NCI-H345 (cell line): ENCODE data around the gene TREML1.
"Not testable (repeated sequence)": the region's sequence is repeated elsewhere in the genome, so short reads cannot be mapped to it uniquely, and the experiment has no call there.

Experiments used
- DNase-seq: peaks from one replicate; lab custom pipeline; 2025; lab: John Stamatoyannopoulos, UW

The TREML1 gene

DNA sequence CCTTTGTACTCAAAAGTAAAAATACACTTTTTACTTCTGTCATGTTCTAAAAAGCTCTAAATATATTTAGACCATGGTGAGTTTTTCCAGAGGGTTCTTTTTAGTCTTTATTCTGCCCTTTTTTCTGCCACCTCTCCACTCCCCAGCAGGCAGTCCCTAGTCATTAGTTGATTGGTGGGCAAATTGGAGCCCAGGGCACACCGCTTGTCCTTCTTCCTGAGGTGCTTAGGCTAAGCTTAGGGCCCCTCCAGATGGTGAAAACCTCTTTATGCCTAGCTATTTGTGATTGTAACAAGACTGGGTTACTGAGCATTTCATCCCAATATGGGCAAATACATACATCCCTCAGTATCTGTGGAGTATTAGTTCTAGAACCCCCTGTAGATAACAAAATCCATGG, 6.2 kb downstream of the TREML1 start:
- no peak for DNase-seq

DNA sequence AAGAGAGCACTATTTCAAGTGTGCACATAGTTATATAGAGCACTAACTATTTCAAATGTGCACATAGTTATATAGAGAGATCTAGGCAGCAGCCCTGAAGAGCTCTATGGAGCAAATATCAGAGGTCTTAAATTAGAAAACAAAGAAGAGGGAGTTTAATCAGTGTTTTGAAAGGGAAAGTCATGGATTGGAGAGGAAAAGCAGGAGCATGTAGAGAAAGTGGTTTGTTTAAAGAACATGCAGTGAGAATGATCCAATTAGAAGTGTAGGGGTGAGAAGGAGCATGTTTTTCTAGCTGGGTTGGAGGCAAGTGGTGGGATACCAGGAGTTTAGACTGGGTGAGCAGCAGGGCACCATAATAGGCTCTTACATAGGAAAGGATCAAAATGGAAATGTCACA, 17.2 kb downstream of the TREML1 start:
- DNase-seq: no peak

DNA sequence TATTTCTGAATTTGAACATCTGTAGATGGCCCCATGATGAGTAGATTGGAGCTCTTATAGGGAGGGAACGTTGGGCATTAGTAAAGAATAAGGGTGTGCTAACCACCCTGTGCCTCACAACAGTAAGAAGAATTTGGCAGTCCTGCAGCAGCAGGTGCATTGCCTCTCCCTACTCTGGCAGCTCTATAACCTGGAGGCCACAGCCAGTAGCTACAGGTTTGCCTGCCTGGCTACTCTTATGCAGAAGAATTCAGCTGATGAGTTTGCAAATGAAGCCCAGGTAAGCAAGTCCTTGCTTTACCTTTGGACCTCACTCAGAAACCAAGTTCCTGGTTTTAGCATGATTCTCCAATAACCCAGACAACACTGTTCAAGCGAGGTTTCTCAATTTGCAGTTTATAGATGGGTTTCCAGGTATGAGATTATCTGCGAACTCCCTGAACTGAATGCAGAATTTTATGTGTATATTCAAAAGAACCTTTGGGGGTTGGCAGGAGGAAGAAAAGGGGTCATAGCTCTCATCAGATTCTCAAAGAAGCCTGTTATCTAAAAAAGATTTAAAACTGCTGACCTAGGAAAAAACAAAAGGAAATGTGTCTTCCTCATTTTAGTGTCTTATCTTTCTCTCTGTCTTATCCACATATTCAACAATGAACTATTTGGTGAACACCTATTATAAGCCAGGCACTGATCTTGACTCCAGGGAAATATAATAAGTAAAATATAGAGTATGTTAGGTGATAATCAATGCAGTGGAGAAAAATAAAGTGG, 18.9 kb downstream of the TREML1 start:
- DNase-seq: no peak

DNA sequence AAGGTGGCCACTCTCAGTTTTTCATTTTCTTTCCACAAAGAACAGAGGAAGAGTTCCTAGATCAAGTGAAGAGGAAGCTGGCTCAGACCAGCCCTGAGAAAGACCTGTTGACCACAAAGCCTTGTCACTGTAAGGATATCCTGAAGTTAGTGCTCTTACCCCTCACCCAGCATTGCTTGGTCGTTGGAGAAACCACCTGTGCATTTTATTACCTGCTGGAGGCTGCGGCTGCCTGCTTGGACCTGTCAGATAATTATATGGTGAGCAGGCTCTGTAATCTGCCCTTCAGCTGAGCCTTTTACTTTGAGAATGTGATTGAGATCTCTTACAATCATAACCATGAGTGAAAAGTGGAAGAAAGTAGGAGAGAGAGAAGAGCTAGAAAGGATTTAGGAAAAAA, 21.9 kb downstream of the TREML1 start:
- DNase-seq: no peak

DNA sequence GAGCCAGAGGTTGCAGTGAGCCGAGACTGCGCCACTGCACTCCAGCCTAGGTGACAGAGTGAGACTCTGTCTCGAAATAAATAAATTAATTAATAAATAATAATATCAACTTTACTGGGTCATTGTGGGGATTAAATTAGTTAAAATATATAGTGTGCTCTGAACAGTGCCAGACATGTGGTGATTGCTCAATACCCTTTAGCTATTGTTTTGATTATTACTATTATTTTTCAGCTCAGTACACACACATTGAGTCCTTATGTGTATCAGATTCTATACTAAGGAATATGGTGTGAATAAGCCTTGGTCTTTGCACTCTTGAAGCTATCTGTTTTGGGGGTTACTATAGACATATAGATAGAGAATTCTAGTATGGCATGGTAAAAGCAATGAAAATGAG, 28.9 kb downstream of the TREML1 start:
- DNase-seq: no peak

DNA sequence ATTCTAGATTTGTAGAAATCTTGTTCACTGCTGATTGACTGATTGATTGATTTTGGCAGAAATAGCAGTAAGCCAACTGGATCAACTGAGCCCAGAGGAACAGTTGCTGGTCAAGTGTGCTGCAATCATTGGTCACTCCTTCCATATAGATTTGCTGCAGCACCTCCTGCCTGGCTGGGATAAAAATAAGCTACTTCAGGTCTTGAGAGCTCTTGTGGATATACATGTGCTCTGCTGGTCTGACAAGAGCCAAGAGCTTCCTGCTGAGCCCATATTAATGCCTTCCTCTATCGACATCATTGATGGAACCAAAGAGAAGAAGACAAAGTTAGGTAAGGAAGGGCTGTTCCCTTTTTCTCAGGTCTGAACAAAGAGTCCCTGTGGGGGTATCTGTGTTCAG, 31.2 kb downstream of the TREML1 start:
- DNase-seq: peak; percentile 70

DNA sequence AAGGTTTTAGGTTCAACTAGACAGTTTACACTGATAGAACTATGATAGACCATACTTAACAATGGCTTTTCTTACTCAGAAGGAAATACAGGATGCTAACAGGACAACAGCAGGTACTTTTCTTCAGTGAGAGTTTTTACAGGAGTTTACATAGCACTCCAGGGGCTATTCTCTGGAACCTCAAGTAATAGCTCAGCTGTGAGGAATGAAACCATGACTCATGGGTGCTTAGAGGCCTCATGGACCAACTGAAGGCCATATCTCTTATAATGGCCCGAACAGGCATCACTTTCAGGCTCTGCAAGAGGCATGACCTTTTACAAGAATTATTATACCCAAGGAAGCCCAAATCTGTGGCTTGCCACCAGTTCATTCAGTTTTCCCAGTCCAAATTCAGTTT, 31.8 kb downstream of the TREML1 start:
- DNase-seq: peak; percentile 8

DNA sequence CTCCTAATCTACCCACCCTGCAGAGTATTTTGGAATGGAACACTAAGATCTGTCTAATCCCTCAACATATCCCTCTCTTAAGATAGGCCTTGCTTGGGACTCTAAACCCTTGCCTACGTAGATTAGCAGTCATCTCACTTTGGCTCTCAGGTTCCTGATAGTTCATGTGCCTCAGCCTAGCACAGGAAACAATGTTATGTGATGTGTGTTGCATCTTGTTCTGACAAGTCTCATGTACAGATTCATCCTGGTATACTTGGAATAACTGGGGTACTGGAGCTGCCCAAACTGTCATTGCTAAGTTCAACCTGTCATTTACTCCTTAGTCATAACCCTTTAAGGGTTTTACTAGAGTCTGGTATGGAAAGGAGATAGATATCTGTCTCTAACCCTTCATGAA, 34.1 kb downstream of the TREML1 start:
- DNase-seq: no peak

DNA sequence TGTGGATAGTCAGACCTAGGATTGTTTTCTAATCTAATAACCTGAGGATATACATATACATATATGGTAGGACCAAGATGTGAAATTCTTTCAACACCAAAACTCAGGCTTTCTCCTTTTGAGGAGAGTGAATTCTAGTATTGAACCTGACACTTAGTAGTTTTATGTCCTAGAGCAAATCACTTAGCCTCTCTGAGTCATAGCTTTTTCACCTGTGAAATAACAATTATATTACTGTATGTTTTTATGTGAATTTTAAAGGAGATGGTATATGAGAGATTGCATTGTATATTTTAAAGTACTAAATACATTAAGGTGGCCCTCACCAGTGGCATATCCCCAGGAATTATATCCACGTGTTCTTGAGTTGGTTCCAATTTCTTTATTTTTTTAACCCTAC, 34.6 kb downstream of the TREML1 start:
- DNase-seq: no peak

DNA sequence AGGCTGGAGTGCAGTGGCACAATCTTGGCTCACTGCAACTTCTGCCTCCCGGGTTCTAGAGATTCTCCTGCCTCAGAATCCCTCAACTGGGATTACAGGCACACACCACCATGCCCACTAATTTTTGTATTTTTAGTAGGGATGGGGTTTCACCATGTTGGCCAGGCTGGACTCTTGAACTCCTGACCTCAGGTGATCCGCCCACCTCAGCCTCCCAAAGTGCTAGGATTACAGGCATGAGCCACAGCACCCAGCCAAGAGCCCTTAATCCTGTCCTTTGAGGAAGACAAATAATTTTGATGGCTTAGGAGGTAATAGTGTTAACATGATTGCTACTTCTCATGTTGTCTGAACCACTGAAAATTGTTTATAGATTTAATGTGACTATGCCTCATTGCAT, 39.1 kb downstream of the TREML1 start:
- DNase-seq: not testable (repeated sequence)

DNA sequence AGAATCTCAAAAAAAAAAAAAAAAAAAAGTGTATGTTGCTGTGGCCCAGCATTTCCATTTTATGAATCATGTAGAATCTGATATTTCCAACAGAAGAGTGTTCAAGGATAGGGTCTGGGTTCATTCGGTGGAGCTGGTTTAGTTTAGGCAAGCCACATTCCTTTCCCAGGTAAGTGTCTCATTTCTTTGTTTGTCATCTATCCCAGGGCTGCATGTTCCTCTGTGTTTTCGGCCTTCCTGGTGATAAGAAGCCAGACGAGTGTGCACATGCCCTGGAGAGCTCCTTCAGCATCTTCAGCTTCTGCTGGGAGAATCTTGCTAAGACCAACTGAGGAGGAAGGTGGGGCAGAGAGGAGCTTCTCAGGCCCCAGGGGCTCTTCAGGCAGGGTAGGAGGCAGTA, 43.1 kb downstream of the TREML1 start:
- no peak for DNase-seq

DNA sequence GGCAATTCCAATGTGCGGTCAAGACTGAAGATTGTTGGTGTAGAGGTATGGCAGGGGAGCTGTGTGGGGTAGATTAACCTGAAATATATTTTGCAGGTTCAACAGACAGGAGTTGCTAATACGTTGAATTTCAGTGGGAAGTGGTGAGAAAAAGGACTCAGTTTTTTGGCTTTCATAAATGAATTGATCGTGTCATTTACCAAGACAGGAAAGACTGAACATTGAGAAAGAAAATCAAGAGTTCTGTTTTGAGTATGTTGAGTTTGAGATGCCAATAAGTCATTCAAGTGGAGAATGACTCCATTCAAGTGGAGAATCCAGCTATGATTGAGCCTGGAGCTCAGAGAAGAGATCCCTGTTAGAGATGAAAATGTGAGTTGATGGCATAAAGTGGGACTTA, 50.3 kb downstream of the TREML1 start:
- no peak for DNase-seq

DNA sequence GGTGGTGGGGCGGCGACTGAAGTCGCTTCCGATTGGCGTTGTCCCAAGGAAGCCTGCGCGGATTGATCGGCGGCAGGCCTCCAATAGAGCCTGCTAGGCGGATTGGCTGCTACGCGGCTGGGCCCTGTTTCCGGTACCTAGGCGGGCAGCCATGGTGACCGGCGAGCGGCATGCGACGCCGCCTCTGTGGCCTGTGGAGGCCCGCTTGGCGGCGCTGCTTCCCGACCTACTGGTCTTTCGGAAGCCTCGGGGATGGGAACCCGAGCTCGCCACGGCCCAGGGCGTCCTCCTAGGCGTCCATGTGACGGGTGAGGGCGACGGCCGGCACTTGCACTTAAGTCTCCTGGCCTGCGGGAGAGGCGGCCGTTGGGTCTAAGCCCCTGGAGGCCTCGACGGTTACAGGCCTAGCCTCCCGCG, 53.3 kb downstream of the TREML1 start:
- DNase-seq: no peak
